Neural progenitor cell (in vitro differentiated cells): Measurements from ENCODE around the gene ARHGAP19. TPM values are rescaled to one million over a fixed set of nuclear protein-coding genes. Genes with fewer than 3 reads are reported as not detected.

Source experiments
- DNase-seq: peaks from one replicate; pipeline ENCODE4 v3.0.0-alpha.2; 2016; ENCODE audit warnings: low spot score
- H2AFZ ChIP-seq: fragments of 200-600 bp; sonication (generic); replicated peaks from 2 replicates; pipeline ENCODE4 v1.6.1; 2016; ENCODE audit warnings: antibody characterized with exemption
- H3F3A ChIP-seq: fragments of 200-600 bp; sonication (generic); 2 replicates; pipeline ENCODE4 v1.6.1; 2016; ENCODE audit warnings: antibody characterized with exemption, low read depth
- H3K27ac ChIP-seq: fragments of 200-600 bp; sonication (generic); 2 replicates; pipeline ENCODE4 v1.5.1; 2016; ENCODE audit warnings: mild to moderate bottlenecking
- H3K27me3 ChIP-seq: fragments of 200-600 bp; sonication (generic); 2 replicates; pipeline ENCODE4 v1.6.1; 2016; ENCODE audit warnings: mild to moderate bottlenecking, moderate library complexity
- H3K36me3 ChIP-seq: fragments of 200-600 bp; sonication (generic); 2 replicates; pipeline ENCODE4 v1.5.1; 2016
- H3K4me1 ChIP-seq: fragments of 200-600 bp; sonication (generic); 2 replicates; pipeline ENCODE4 v1.6.1; 2016; ENCODE audit warnings: mixed run types
- H3K4me2 ChIP-seq: fragments of 200-600 bp; sonication (generic); 2 replicates; pipeline ENCODE4 v1.6.1; 2016
- H3K4me3 ChIP-seq: fragments of 200-600 bp; sonication (generic); 2 replicates; pipeline ENCODE4 v1.5.1; 2016
- H3K79me2 ChIP-seq: fragments of 200-600 bp; sonication (generic); 2 replicates; pipeline ENCODE4 v1.6.1; 2016; ENCODE audit warnings: low read depth
- H3K9ac ChIP-seq: fragments of 200-600 bp; sonication (generic); 2 replicates; pipeline ENCODE4 v1.6.1; 2016
- H3K9me3 ChIP-seq: fragments of 200-600 bp; sonication (generic); 2 replicates; pipeline ENCODE4 v1.5.1; 2016; ENCODE audit warnings: low read depth
- H4K20me1 ChIP-seq: fragments of 200-600 bp; sonication (generic); 2 replicates; pipeline ENCODE4 v1.6.1; 2016; ENCODE audit warnings: low read depth
- H3K27ac Mint-ChIP-seq: 3 replicates; pipeline ENCODE4 v1.8.0; 2021; ENCODE audit warnings: mixed read lengths
- H3K27me3 Mint-ChIP-seq: 2 replicates; pipeline ENCODE4 v1.8.0; 2022; ENCODE audit warnings: low read depth, mild to moderate bottlenecking, inconsistent platforms, moderate library complexity, mixed read lengths; ENCODE audit not compliant: insufficient read depth
- H3K36me3 Mint-ChIP-seq: 3 replicates; pipeline ENCODE4 v1.8.0; 2021; ENCODE audit warnings: mixed read lengths
- H3K4me1 Mint-ChIP-seq: 3 replicates; pipeline ENCODE4 v1.8.0; 2021; ENCODE audit warnings: mixed read lengths
- H3K4me3 Mint-ChIP-seq: 3 replicates; pipeline ENCODE4 v1.8.0; 2021; ENCODE audit warnings: mild to moderate bottlenecking, moderate library complexity, mixed read lengths
- H3K9me3 Mint-ChIP-seq: 3 replicates; pipeline ENCODE4 v1.8.0; 2020; ENCODE audit warnings: mixed read lengths
- EZH2 ChIP-seq: fragments of 200-600 bp; sonication (generic); IDR thresholded peaks from 2 replicates; pipeline ENCODE4 v1.6.1; 2017; ENCODE audit warnings: antibody characterized with exemption, mild to moderate bottlenecking, moderate library complexity
- EZH2phosphoT487 ChIP-seq: fragments of 200-600 bp; sonication (generic); IDR thresholded peaks from 2 replicates; pipeline ENCODE4 v1.6.1; 2017; ENCODE audit warnings: antibody characterized with exemption
- total RNA-seq: library from RNA; depleted of rRNA; stranded (reverse); fragments of >200 nt; gene quantifications from 2 replicates; pipeline ENCODE4 v1.2.3, GENCODE V29; 2015; ENCODE audit warnings: low replicate concordance
- TF ChIP-seq, protein P1 (sequence below): fragments of 200-600 bp; sonication (generic); IDR thresholded peaks from 2 replicates; pipeline ENCODE4 v1.5.1; 2017; ENCODE audit warnings: antibody characterized with exemption, mild to moderate bottlenecking

ARHGAP19 gene
- total RNA-seq, 1 donor from 2014 or later: 88.8 TPM

DNA sequence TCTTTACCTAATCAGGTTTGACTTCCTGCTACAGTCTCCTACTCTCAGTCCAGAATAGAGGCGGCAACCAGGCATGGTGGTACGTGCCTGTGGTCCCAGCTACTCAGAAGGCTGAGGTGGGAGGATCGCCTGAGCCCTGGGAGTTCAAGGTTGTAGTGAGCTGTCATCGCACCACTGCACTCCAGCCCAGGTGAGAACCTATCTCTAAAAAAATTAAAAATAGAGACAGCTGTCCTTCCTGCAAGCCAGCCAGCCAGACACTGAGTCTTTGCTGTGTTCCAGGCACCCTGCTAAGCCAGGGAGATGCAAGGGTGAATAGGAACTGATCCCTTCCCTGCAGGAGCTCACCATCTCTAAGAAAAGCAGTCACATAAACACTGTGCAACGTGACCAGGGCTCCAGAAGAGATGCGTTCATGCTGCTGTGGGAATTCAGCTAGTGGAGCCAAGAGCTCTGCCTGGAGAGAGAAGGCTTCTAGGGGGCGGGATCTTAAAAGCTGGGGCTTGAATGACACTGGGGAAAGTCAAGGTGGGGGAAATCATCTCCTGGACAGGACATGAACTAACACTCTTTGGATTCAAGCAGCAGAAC is 84.6 kb downstream of the ARHGAP19 start:
- Histone ChIP-seq H3K9me3 (no peaks in the 10 kb centered on the region), H3K4me2 (no peak overlapping the region), H3K27me3 (no peaks in the 10 kb centered on the region), H3F3A (no peaks in the 10 kb centered on the region), H3K4me3 (no peak overlapping the region), H4K20me1 (peaks cover 2% of the 10 kb centered on the region), H3K79me2 (no peaks in the 10 kb centered on the region), H3K27ac (no peak overlapping the region), H3K36me3 (no peaks in the 10 kb centered on the region), H3K9ac (no peak overlapping the region), H3K4me1 (peaks cover 7% of the 10 kb centered on the region), H2AFZ (no peak overlapping the region)
- no peak for DNase-seq
- Mint-ChIP-seq H3K4me1 (peaks cover 8% of the 10 kb centered on the region), H3K4me3 (no peak overlapping the region), H3K36me3 (no peaks in the 10 kb centered on the region), H3K27ac (no peak overlapping the region), H3K27me3 (peaks cover 11% of the 10 kb centered on the region), H3K9me3 (no peaks in the 10 kb centered on the region)
- TF ChIP-seq, protein P1, sequence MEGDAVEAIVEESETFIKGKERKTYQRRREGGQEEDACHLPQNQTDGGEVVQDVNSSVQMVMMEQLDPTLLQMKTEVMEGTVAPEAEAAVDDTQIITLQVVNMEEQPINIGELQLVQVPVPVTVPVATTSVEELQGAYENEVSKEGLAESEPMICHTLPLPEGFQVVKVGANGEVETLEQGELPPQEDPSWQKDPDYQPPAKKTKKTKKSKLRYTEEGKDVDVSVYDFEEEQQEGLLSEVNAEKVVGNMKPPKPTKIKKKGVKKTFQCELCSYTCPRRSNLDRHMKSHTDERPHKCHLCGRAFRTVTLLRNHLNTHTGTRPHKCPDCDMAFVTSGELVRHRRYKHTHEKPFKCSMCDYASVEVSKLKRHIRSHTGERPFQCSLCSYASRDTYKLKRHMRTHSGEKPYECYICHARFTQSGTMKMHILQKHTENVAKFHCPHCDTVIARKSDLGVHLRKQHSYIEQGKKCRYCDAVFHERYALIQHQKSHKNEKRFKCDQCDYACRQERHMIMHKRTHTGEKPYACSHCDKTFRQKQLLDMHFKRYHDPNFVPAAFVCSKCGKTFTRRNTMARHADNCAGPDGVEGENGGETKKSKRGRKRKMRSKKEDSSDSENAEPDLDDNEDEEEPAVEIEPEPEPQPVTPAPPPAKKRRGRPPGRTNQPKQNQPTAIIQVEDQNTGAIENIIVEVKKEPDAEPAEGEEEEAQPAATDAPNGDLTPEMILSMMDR: no peak
- TF ChIP-seq EZH2 (no peak), EZH2phosphoT487 (no peak)

- no peak for TF ChIP-seq EZH2
- TF ChIP-seq, protein P1: no peak
- TF ChIP-seq EZH2phosphoT487: no peak
- peaks cover 2% of the 10 kb centered on the region for H4K20me1 ChIP-seq
- no peaks in the 10 kb centered on the region for H3F3A ChIP-seq
- H3K27ac ChIP-seq: no peak overlapping the region
- no peak overlapping the region for H3K27ac Mint-ChIP-seq
- no peaks in the 10 kb centered on the region for H3K36me3 ChIP-seq
- H3K4me2 ChIP-seq: no peak overlapping the region
- H3K36me3 Mint-ChIP-seq: no peaks in the 10 kb centered on the region
- H3K9me3 ChIP-seq: no peaks in the 10 kb centered on the region
- no peak overlapping the region for H2AFZ ChIP-seq
- no peak for DNase-seq
- H3K4me3 ChIP-seq: no peak overlapping the region
- H3K79me2 ChIP-seq: no peaks in the 10 kb centered on the region
- H3K9ac ChIP-seq: no peak overlapping the region
- peaks cover 8% of the 10 kb centered on the region for H3K4me1 Mint-ChIP-seq
- no peak overlapping the region for H3K4me3 Mint-ChIP-seq
- H3K27me3 Mint-ChIP-seq: peaks cover 13% of the 10 kb centered on the region
- H3K9me3 Mint-ChIP-seq: no peaks in the 10 kb centered on the region
- peaks cover 7% of the 10 kb centered on the region for H3K4me1 ChIP-seq
- H3K27me3 ChIP-seq: no peaks in the 10 kb centered on the region
These were observed 85.3 kb downstream of the ARHGAP19 start for GRCh38 chr10:97207131-97207530.

- H3K4me1 ChIP-seq: peaks cover 7% of the 10 kb centered on the region
- H3K4me2 ChIP-seq: no peak overlapping the region
- no peak overlapping the region for H3K27ac ChIP-seq
- no peak for DNase-seq
- no peaks in the 10 kb centered on the region for H3K9me3 Mint-ChIP-seq
- H3K4me3 ChIP-seq: no peak overlapping the region
- no peaks in the 10 kb centered on the region for H3K36me3 ChIP-seq
- H4K20me1 ChIP-seq: no peaks in the 10 kb centered on the region
- no peaks in the 10 kb centered on the region for H3K36me3 Mint-ChIP-seq
- H3K27ac Mint-ChIP-seq: no peak overlapping the region
- no peaks in the 10 kb centered on the region for H3F3A ChIP-seq
- TF ChIP-seq, protein P1: no peak
- TF ChIP-seq EZH2 (no peak), EZH2phosphoT487 (no peak)
- H3K27me3 Mint-ChIP-seq: peaks cover 16% of the 10 kb centered on the region
- H3K4me1 Mint-ChIP-seq: peaks cover 8% of the 10 kb centered on the region
- H3K4me3 Mint-ChIP-seq: no peak overlapping the region
- H2AFZ ChIP-seq: no peak overlapping the region
- no peaks in the 10 kb centered on the region for H3K79me2 ChIP-seq
- H3K9ac ChIP-seq: no peak overlapping the region
- no peaks in the 10 kb centered on the region for H3K27me3 ChIP-seq
- H3K9me3 ChIP-seq: no peaks in the 10 kb centered on the region
These were observed 87.4 kb downstream of the ARHGAP19 start for GRCh38 chr10:97204826-97205679.
